Measurements from ENCODE around the gene ATP8A1. TPM values are rescaled to one million over a fixed set of nuclear protein-coding genes. Genes with fewer than 3 reads are reported as not detected.

Gene ATP8A1
- total and polyA plus RNA-seq, 2 of the 4 experiments (the other 2 are of a cell fraction): 0.12 to 0.36 TPM

DNA sequence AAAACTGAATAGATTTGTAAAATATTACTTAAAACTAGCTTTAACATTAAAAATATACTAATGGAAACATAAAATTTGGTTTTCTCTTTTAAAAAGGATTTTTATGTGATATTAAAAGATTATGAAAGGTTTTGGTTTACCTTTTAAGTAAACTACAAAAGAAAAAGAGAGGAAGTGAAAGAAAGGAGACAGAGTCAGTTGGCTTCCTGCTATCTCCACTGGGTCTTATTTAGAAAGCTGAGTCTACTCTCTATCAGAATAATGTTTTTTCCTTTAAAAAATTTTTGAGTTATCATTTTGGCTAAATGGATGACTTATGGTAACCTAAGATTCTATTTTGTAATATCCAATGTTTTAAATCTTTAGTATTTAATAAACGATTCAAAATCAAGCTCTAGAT, 21.6 kb upstream of the ATP8A1 start:
- H2BK5ac ChIP-seq (ENCODE audit: low read depth, low read length, poor library complexity, severe bottlenecking): no peak overlapping the region
- POLR2A ChIA-PET (ENCODE audit: unreplicated experiment): no interaction called here
- H4K5ac ChIP-seq (ENCODE audit: low read depth, low read length): no peak overlapping the region
- H4K91ac ChIP-seq (ENCODE audit: insufficient read depth, low read depth, low read length): no peak overlapping the region
- H2BK120ac ChIP-seq (ENCODE audit: low read depth, low read length): no peak overlapping the region
- H4K20me1 ChIP-seq (ENCODE audit: insufficient read depth, low read length): no peaks in the 10 kb centered on the region
- H3K4me1 ChIP-seq (ENCODE audit: control insufficient read depth, insufficient read depth, low read length): no peaks in the 10 kb centered on the region
- H3K79me1 ChIP-seq (ENCODE audit: low read depth in 1 of 2, low read length in 2 of 2): no peaks in the 10 kb centered on the region
- no peak overlapping the region for H3K4me2 ChIP-seq (ENCODE audit: low read depth, low read length)
- no TSS peak for BruUV-seq (replicated peaks)
- H2AK9ac ChIP-seq (replicated peaks; ENCODE audit: low read depth, low read length, poor library complexity): no peak overlapping the region
- H3K9ac ChIP-seq (ENCODE audit: low read depth, low read length): no peak overlapping the region
- DNase-seq (no peak), ATAC-seq (ENCODE audit: low read depth) (no peak)
- H3K36me3 ChIP-seq (ENCODE audit: control insufficient read depth, insufficient read depth, low read length): no peaks in the 10 kb centered on the region
- dilution Hi-C loops (cut with HindIII; ENCODE audit: low sequenced_read_pairs, unreplicated experiment) (no loop called here), intact Hi-C loops (cut with micrococcal nuclease) (no loop called here), in situ Hi-C loops (cut with MboI; ENCODE audit: low sequenced_read_pairs) (no loop called here)
- no peak overlapping the region for H3K4ac ChIP-seq (ENCODE audit: low read depth, low read length)
- H3K14ac ChIP-seq (replicated peaks; ENCODE audit: low read depth, low read length): no peak overlapping the region
- TF ChIP-seq RAD21 (IDR thresholded peaks at IDR 0.05; ENCODE audit: low read length) (no peak), CHD1 (IDR thresholded peaks at IDR 0.05; ENCODE audit: low read depth, low read length) (no peak), RFX5 (IDR thresholded peaks at IDR 0.05; ENCODE audit: low read depth, low read length) (no peak), FOS (IDR thresholded peaks at IDR 0.05; ENCODE audit: low read depth, low read length) (no peak)
- TF ChIP-seq, protein P1, sequence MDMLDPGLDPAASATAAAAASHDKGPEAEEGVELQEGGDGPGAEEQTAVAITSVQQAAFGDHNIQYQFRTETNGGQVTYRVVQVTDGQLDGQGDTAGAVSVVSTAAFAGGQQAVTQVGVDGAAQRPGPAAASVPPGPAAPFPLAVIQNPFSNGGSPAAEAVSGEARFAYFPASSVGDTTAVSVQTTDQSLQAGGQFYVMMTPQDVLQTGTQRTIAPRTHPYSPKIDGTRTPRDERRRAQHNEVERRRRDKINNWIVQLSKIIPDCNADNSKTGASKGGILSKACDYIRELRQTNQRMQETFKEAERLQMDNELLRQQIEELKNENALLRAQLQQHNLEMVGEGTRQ (IDR thresholded peaks at IDR 0.05; ENCODE audit: low read depth, low read length): no peak
- no peak overlapping the region for H2BK20ac ChIP-seq (ENCODE audit: low read depth, low read length)
- H2AK5ac ChIP-seq (ENCODE audit: low read depth, low read length): no peak overlapping the region
- no CpG with 5 or more reads among the region's 1 CpG for WGBS, 2 experiments (ENCODE audit: extremely low coverage in 2 of 2, insufficient read length in 1 of 2)
- no peak overlapping the region for H3K27ac ChIP-seq (ENCODE audit: insufficient read depth, low read length)
- no peaks in the 10 kb centered on the region for H3K9me1 ChIP-seq (ENCODE audit: insufficient read depth, low read length)
- H3K27me3 ChIP-seq (ENCODE audit: control insufficient read depth, insufficient read depth, low read length): no peaks in the 10 kb centered on the region
- no peak overlapping the region for H3K18ac ChIP-seq (ENCODE audit: low read depth, low read length)
- no peak overlapping the region for H2BK15ac ChIP-seq (ENCODE audit: low read depth, low read length)
- no peaks in the 10 kb centered on the region for H3K9me3 ChIP-seq (ENCODE audit: control insufficient read depth, insufficient read depth, low read length)
- H3K23ac ChIP-seq (ENCODE audit: low read depth, low read length): no peak overlapping the region
- H4K8ac ChIP-seq (ENCODE audit: low read depth in 2 of 2, low read length in 2 of 2): no peak overlapping the region
- CTCF ChIA-PET: no interaction called here
- no peak overlapping the region for H3K4me3 ChIP-seq (ENCODE audit: insufficient read depth, low read depth, low read length)
- no peak overlapping the region for H2AFZ ChIP-seq (replicated peaks; ENCODE audit: low read length, poor library complexity)
- no peak overlapping the region for H3K56ac ChIP-seq (ENCODE audit: extremely low read depth, insufficient read depth, low read length)

All from IMR-90 (cell line).